Measurements from ENCODE around the gene HYAL2.
A peak's percentile ranks its signal among the peaks of the same experiment; 100 is the strongest.

HYAL2 gene

GRCh38 chr3:50331364-50331907 lies 8.9 kb upstream of the HYAL2 start:
- Histone ChIP-seq H3K27me3 (ENCODE audit: control insufficient read depth in 5 of 5, insufficient read depth in 4 of 5, low read length in 5 of 5) (no peaks in the 10 kb centered on the region), H3K36me3 (ENCODE audit: control insufficient read depth in 5 of 5, insufficient read depth in 5 of 5, low read length in 5 of 5) (peaks cover 4 to 36% (median 31%) of the 10 kb centered on the region in 5 donors), H3K4me1 (ENCODE audit: control insufficient read depth in 5 of 5, insufficient read depth in 5 of 5, low read length in 5 of 5) (peaks cover 16 to 58% (median 54%) of the 10 kb centered on the region in 5 donors), H3K27ac (ENCODE audit: low read depth, low read length) (no peak overlapping the region), H3K9me3 (ENCODE audit: control insufficient read depth in 5 of 5, low read length in 5 of 5) (no peaks in the 10 kb centered on the region), H3K4me3 (ENCODE audit: low read depth in 1 of 5, low read length in 5 of 5) (no peak overlapping the region), H3K9ac (ENCODE audit: low read length in 5 of 5) (no peak overlapping the region)

GRCh38 chr3:50330330-50330729 lies 7.8 kb upstream of the HYAL2 start:
- Histone ChIP-seq H3K4me3 (ENCODE audit: low read depth in 1 of 5, low read length in 5 of 5) (no peak overlapping the region), H3K27me3 (ENCODE audit: control insufficient read depth in 5 of 5, insufficient read depth in 4 of 5, low read length in 5 of 5) (no peaks in the 10 kb centered on the region), H3K9ac (ENCODE audit: low read length in 5 of 5) (no peak overlapping the region), H3K9me3 (ENCODE audit: control insufficient read depth in 5 of 5, low read length in 5 of 5) (no peaks in the 10 kb centered on the region), H3K4me1 (ENCODE audit: control insufficient read depth in 5 of 5, insufficient read depth in 5 of 5, low read length in 5 of 5) (peaks cover 15 to 52% (median 46%) of the 10 kb centered on the region in 5 donors), H3K36me3 (ENCODE audit: control insufficient read depth in 5 of 5, insufficient read depth in 5 of 5, low read length in 5 of 5) (peaks cover 4 to 47% (median 40%) of the 10 kb centered on the region in 5 donors), H3K27ac (ENCODE audit: low read depth, low read length) (no peak overlapping the region)

- peaks cover 10 to 50% (median 42%) of the 10 kb centered on the region in 5 donors for H3K4me1 ChIP-seq (ENCODE audit: control insufficient read depth in 5 of 5, insufficient read depth in 5 of 5, low read length in 5 of 5)
- H3K9me3 ChIP-seq (ENCODE audit: control insufficient read depth in 5 of 5, low read length in 5 of 5) = no peaks in the 10 kb centered on the region
- no peaks in the 10 kb centered on the region for H3K27me3 ChIP-seq (ENCODE audit: control insufficient read depth in 5 of 5, insufficient read depth in 4 of 5, low read length in 5 of 5)
- H3K4me3 ChIP-seq (ENCODE audit: low read depth in 1 of 5, low read length in 5 of 5) = peak within 1 kb of the TSS; percentile 81 to 89 (median 88)
- H3K36me3 ChIP-seq (ENCODE audit: control insufficient read depth in 5 of 5, insufficient read depth in 5 of 5, low read length in 5 of 5) = peaks cover 4 to 47% (median 43%) of the 10 kb centered on the region in 5 donors
- peak within 1 kb of the TSS; percentile 77 for H3K27ac ChIP-seq (ENCODE audit: low read depth, low read length)
- peak within 1 kb of the TSS; percentile 84 to 96 (median 92) for H3K9ac ChIP-seq (ENCODE audit: low read length in 5 of 5)
These were observed 5.6 kb upstream of the HYAL2 start, which contains the start of gene TUSC2 for GRCh38 chr3:50327943-50328691. TSS of gene TUSC2 (minus strand) at chr3:50328223. CDS start at chr3:50328099, 124 bp downstream.

GRCh38 chr3:50327129-50327528 lies 4.6 kb upstream of the HYAL2 start:
- Histone ChIP-seq H3K4me3 (ENCODE audit: low read depth in 1 of 5, low read length in 5 of 5) (peak overlapping the region; percentile 81 to 89 (median 88)), H3K36me3 (ENCODE audit: control insufficient read depth in 5 of 5, insufficient read depth in 5 of 5, low read length in 5 of 5) (peaks cover 4 to 44% (median 41%) of the 10 kb centered on the region in 5 donors), H3K4me1 (ENCODE audit: control insufficient read depth in 5 of 5, insufficient read depth in 5 of 5, low read length in 5 of 5) (peaks cover 8 to 56% (median 49%) of the 10 kb centered on the region in 5 donors), H3K9me3 (ENCODE audit: control insufficient read depth in 5 of 5, low read length in 5 of 5) (no peaks in the 10 kb centered on the region), H3K27ac (ENCODE audit: low read depth, low read length) (peak overlapping the region; percentile 77), H3K9ac (ENCODE audit: low read length in 5 of 5) (peak overlapping the region; percentile 84 to 96 (median 92)), H3K27me3 (ENCODE audit: control insufficient read depth in 5 of 5, insufficient read depth in 4 of 5, low read length in 5 of 5) (no peaks in the 10 kb centered on the region)

GRCh38 chr3:50326182-50326541 lies 3.6 kb upstream of the HYAL2 start:
- H3K4me1 ChIP-seq (ENCODE audit: control insufficient read depth in 5 of 5, insufficient read depth in 5 of 5, low read length in 5 of 5) = peaks cover 8 to 59% (median 54%) of the 10 kb centered on the region in 5 donors
- H3K27ac ChIP-seq (ENCODE audit: low read depth, low read length) = no peak overlapping the region
- no peaks in the 10 kb centered on the region for H3K27me3 ChIP-seq (ENCODE audit: control insufficient read depth in 5 of 5, insufficient read depth in 4 of 5, low read length in 5 of 5)
- no peak overlapping the region for H3K4me3 ChIP-seq (ENCODE audit: low read depth in 1 of 5, low read length in 5 of 5)
- H3K9ac ChIP-seq (ENCODE audit: low read length in 5 of 5) = no peak overlapping the region
- peaks cover 4 to 34% (median 32%) of the 10 kb centered on the region in 5 donors for H3K36me3 ChIP-seq (ENCODE audit: control insufficient read depth in 5 of 5, insufficient read depth in 5 of 5, low read length in 5 of 5)
- H3K9me3 ChIP-seq (ENCODE audit: control insufficient read depth in 5 of 5, low read length in 5 of 5) = no peaks in the 10 kb centered on the region

- peak overlapping the region in 1 of 5 donors; percentile 13 for H3K9ac ChIP-seq (ENCODE audit: low read length in 5 of 5)
- peaks cover 0 to 29% (median 27%) of the 10 kb centered on the region in 5 donors for H3K36me3 ChIP-seq (ENCODE audit: control insufficient read depth in 5 of 5, insufficient read depth in 5 of 5, low read length in 5 of 5)
- H3K27me3 ChIP-seq (ENCODE audit: control insufficient read depth in 5 of 5, insufficient read depth in 4 of 5, low read length in 5 of 5) = no peaks in the 10 kb centered on the region
- no peak overlapping the region for H3K4me3 ChIP-seq (ENCODE audit: low read depth in 1 of 5, low read length in 5 of 5)
- H3K27ac ChIP-seq (ENCODE audit: low read depth, low read length) = peak overlapping the region; percentile 86
- H3K9me3 ChIP-seq (ENCODE audit: control insufficient read depth in 5 of 5, low read length in 5 of 5) = no peaks in the 10 kb centered on the region
- H3K4me1 ChIP-seq (ENCODE audit: control insufficient read depth in 5 of 5, insufficient read depth in 5 of 5, low read length in 5 of 5) = peaks cover 8 to 62% (median 57%) of the 10 kb centered on the region in 5 donors
These were observed 3.1 kb upstream of the HYAL2 start for GRCh38 chr3:50325497-50326181.

- Histone ChIP-seq H3K9me3 (ENCODE audit: control insufficient read depth in 5 of 5, low read length in 5 of 5) (no peaks in the 10 kb centered on the region), H3K27me3 (ENCODE audit: control insufficient read depth in 5 of 5, insufficient read depth in 4 of 5, low read length in 5 of 5) (no peaks in the 10 kb centered on the region), H3K27ac (ENCODE audit: low read depth, low read length) (peak overlapping the region; percentile 86), H3K4me3 (ENCODE audit: low read depth in 1 of 5, low read length in 5 of 5) (no peak overlapping the region), H3K4me1 (ENCODE audit: control insufficient read depth in 5 of 5, insufficient read depth in 5 of 5, low read length in 5 of 5) (peaks cover 11 to 67% (median 62%) of the 10 kb centered on the region in 5 donors), H3K9ac (ENCODE audit: low read length in 5 of 5) (no peak overlapping the region), H3K36me3 (ENCODE audit: control insufficient read depth in 5 of 5, insufficient read depth in 5 of 5, low read length in 5 of 5) (peaks cover 0 to 23% (median 21%) of the 10 kb centered on the region in 5 donors)
These were observed 2.6 kb upstream of the HYAL2 start for GRCh38 chr3:50325113-50325480.

GRCh38 chr3:50324351-50325112 lies 2.0 kb upstream of the HYAL2 start:
- peak overlapping the region; percentile 86 for H3K27ac ChIP-seq (ENCODE audit: low read depth, low read length)
- peak overlapping the region in 1 of 5 donors; percentile 4 for H3K4me3 ChIP-seq (ENCODE audit: low read depth in 1 of 5, low read length in 5 of 5)
- H3K4me1 ChIP-seq (ENCODE audit: control insufficient read depth in 5 of 5, insufficient read depth in 5 of 5, low read length in 5 of 5) = peaks cover 16 to 73% (median 68%) of the 10 kb centered on the region in 5 donors
- peaks cover 0 to 23% (median 19%) of the 10 kb centered on the region in 5 donors for H3K36me3 ChIP-seq (ENCODE audit: control insufficient read depth in 5 of 5, insufficient read depth in 5 of 5, low read length in 5 of 5)
- no peaks in the 10 kb centered on the region for H3K9me3 ChIP-seq (ENCODE audit: control insufficient read depth in 5 of 5, low read length in 5 of 5)
- no peaks in the 10 kb centered on the region for H3K27me3 ChIP-seq (ENCODE audit: control insufficient read depth in 5 of 5, insufficient read depth in 4 of 5, low read length in 5 of 5)
- H3K9ac ChIP-seq (ENCODE audit: low read length in 5 of 5) = peak overlapping the region in 2 of 5 donors; percentile 11 to 32

GRCh38 chr3:50323614-50324199 lies 1.2 kb upstream of the HYAL2 start:
- no peaks in the 10 kb centered on the region for H3K9me3 ChIP-seq (ENCODE audit: control insufficient read depth in 5 of 5, low read length in 5 of 5)
- H3K4me1 ChIP-seq (ENCODE audit: control insufficient read depth in 5 of 5, insufficient read depth in 5 of 5, low read length in 5 of 5) = peaks cover 24 to 79% (median 75%) of the 10 kb centered on the region in 5 donors
- H3K27ac ChIP-seq (ENCODE audit: low read depth, low read length) = peak overlapping the region; percentile 86
- peak overlapping the region in 2 of 5 donors; percentile 11 to 32 for H3K9ac ChIP-seq (ENCODE audit: low read length in 5 of 5)
- peak overlapping the region in 4 of 5 donors; percentile 16 to 95 (median 58) for H3K4me3 ChIP-seq (ENCODE audit: low read depth in 1 of 5, low read length in 5 of 5)
- no peaks in the 10 kb centered on the region for H3K27me3 ChIP-seq (ENCODE audit: control insufficient read depth in 5 of 5, insufficient read depth in 4 of 5, low read length in 5 of 5)
- peaks cover 0 to 27% (median 22%) of the 10 kb centered on the region in 5 donors for H3K36me3 ChIP-seq (ENCODE audit: control insufficient read depth in 5 of 5, insufficient read depth in 5 of 5, low read length in 5 of 5)
